Mesenchymal stem cell (in vitro differentiated cells and primary cell): ENCODE results near the gene FCRLB.
"Not testable (repeated sequence)": the region's sequence is repeated elsewhere in the genome, so short reads cannot be mapped to it uniquely, and the experiment has no call there.

Experiments
- DNase-seq: peaks from one replicate; pipeline ENCODE4 v3.0.0-alpha.2; 2013
- H2AFZ ChIP-seq: one replicate; pipeline ENCODE4 v1.6.1; 2013; ENCODE audit warnings: low read depth, mild to moderate bottlenecking, control low read depth, inconsistent platforms, low read length, moderate library complexity
- H2AK5ac ChIP-seq: 2 replicates; pipeline ENCODE4 v1.6.1; 2013; ENCODE audit warnings: low read length, moderate library complexity, mild to moderate bottlenecking, inconsistent platforms; ENCODE audit not compliant: severe bottlenecking
- H2BK120ac ChIP-seq: one replicate; pipeline ENCODE4 v1.6.1; 2013; ENCODE audit warnings: low read depth, mild to moderate bottlenecking, inconsistent platforms, low read length, moderate library complexity
- H2BK12ac ChIP-seq, 2 experiments: one replicate each; pipeline ENCODE4 v1.6.1; 2013; ENCODE audit warnings: inconsistent platforms in 2 of 2, low read length in 2 of 2, mild to moderate bottlenecking in 2 of 2, moderate library complexity in 2 of 2, control low read depth in 1 of 2
- H2BK15ac ChIP-seq: one replicate; pipeline ENCODE4 v1.6.1; 2013; ENCODE audit warnings: mild to moderate bottlenecking, low read depth, inconsistent platforms; ENCODE audit not compliant: poor library complexity, severe bottlenecking
- H2BK5ac ChIP-seq: 2 replicates; pipeline ENCODE4 v1.6.1; 2013; ENCODE audit warnings: low read depth, mild to moderate bottlenecking, low read length, control low read depth, inconsistent platforms; ENCODE audit not compliant: poor library complexity, severe bottlenecking
- H3K14ac ChIP-seq, 2 experiments: one replicate each; pipeline ENCODE4 v1.6.1; 2013; ENCODE audit warnings: inconsistent platforms in 2 of 2, low read length in 2 of 2, control low read depth in 1 of 2, mild to moderate bottlenecking in 1 of 2, moderate library complexity in 1 of 2
- H3K18ac ChIP-seq, 2 experiments: one replicate each; pipeline ENCODE4 v1.6.1; 2013; ENCODE audit warnings: inconsistent platforms in 2 of 2, low read length in 2 of 2, control low read depth in 1 of 2, low read depth in 1 of 2, mild to moderate bottlenecking in 1 of 2
- H3K23ac ChIP-seq, 2 experiments: one replicate each; pipeline ENCODE4 v1.6.1; 2013; ENCODE audit warnings: inconsistent platforms in 2 of 2, low read length in 2 of 2, mild to moderate bottlenecking in 2 of 2, moderate library complexity in 2 of 2, control low read depth in 1 of 2
- H3K27ac ChIP-seq: 2 replicates; pipeline ENCODE4 v1.5.1; 2013; ENCODE audit warnings: mild to moderate bottlenecking, moderate library complexity, low read length, control low read depth, inconsistent platforms; ENCODE audit not compliant: poor library complexity, severe bottlenecking
- H3K27me3 ChIP-seq, 2 experiments: 2 replicates each; pipeline versions ENCODE4 v1.6.1 to v1.7.0; 2013; ENCODE audit warnings: low read length in 2 of 2, mild to moderate bottlenecking in 2 of 2, moderate library complexity in 2 of 2, control low read depth in 1 of 2, inconsistent platforms in 1 of 2; ENCODE audit not compliant: control insufficient read depth in 1 of 2, insufficient read depth in 1 of 2
- H3K36me3 ChIP-seq, 2 experiments: 2 replicates each; pipeline versions ENCODE4 v1.6.1 to v1.7.0; 2013; ENCODE audit warnings: low read length in 2 of 2, control low read depth in 1 of 2, inconsistent platforms in 1 of 2, low read depth in 1 of 2, mild to moderate bottlenecking in 1 of 2; ENCODE audit not compliant: insufficient read depth in 2 of 2, control insufficient read depth in 1 of 2
- H3K4ac ChIP-seq, 2 experiments: one replicate each; pipeline ENCODE4 v1.6.1; 2013; ENCODE audit warnings: inconsistent platforms in 2 of 2, low read length in 2 of 2, mild to moderate bottlenecking in 2 of 2, moderate library complexity in 2 of 2, control low read depth in 1 of 2, low read depth in 1 of 2
- H3K4me1 ChIP-seq: 2 replicates; pipeline ENCODE4 v1.6.1; 2013; ENCODE audit warnings: low read depth, low read length, control low read depth; ENCODE audit not compliant: control insufficient read depth, insufficient read depth
- H3K4me2 ChIP-seq: 2 replicates; pipeline ENCODE4 v1.6.1; 2013; ENCODE audit warnings: low read length, mild to moderate bottlenecking, inconsistent platforms; ENCODE audit not compliant: poor library complexity, severe bottlenecking
- H3K4me3 ChIP-seq, 2 experiments: 2 replicates each; pipeline versions ENCODE4 v1.5.1 to v1.7.0; 2013; ENCODE audit warnings: low read length in 2 of 2, mild to moderate bottlenecking in 2 of 2, control low read depth in 1 of 2, low read depth in 1 of 2; ENCODE audit not compliant: insufficient read depth in 1 of 2
- H3K79me1 ChIP-seq: replicated peaks from 2 replicates; pipeline ENCODE4 v1.6.1; 2013; ENCODE audit warnings: mild to moderate bottlenecking, control low read depth, low read length, inconsistent platforms; ENCODE audit not compliant: poor library complexity, severe bottlenecking
- H3K9ac ChIP-seq: 2 replicates; pipeline ENCODE4 v1.7.0; 2013; ENCODE audit warnings: mild to moderate bottlenecking, low read length, moderate library complexity
- H3K9me3 ChIP-seq: 2 replicates; pipeline ENCODE4 v1.7.0; 2013; ENCODE audit warnings: mild to moderate bottlenecking, low read length; ENCODE audit not compliant: control insufficient read depth
- H4K8ac ChIP-seq: one replicate; pipeline ENCODE4 v1.6.1; 2013; ENCODE audit warnings: inconsistent platforms, mild to moderate bottlenecking, low read length, moderate library complexity
- H4K91ac ChIP-seq: one replicate; pipeline ENCODE4 v1.6.1; 2013; ENCODE audit warnings: mild to moderate bottlenecking, low read length, inconsistent platforms
- WGBS: methylation state at CpG from one replicate; pipeline ENCODE4 v1.1.7; 2013; ENCODE audit warnings: mixed read lengths; 5-methylcytosine and 5-hydroxymethylcytosine counted together

The FCRLB gene

DNA sequence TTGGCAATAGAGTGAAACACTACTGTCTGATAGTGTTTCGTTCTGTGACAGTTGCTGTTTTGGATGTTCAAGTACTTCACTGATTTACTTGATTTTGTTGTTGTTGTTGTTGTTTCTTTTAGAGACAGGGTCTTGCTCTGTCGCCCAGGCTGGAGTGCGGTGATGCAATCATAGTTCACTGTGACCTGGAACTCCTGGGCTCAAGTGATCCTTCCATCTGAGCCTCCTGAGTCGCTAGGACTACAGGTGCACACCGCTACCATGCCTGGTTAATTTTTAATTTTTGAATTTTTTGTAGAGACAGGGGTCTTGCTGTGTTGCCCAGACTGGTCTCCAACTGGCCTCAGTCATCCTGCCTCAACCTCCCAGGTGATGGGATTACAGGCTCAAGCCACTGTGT is 47.1 kb downstream of the FCRLB start:
- DNase-seq = no peak

DNA sequence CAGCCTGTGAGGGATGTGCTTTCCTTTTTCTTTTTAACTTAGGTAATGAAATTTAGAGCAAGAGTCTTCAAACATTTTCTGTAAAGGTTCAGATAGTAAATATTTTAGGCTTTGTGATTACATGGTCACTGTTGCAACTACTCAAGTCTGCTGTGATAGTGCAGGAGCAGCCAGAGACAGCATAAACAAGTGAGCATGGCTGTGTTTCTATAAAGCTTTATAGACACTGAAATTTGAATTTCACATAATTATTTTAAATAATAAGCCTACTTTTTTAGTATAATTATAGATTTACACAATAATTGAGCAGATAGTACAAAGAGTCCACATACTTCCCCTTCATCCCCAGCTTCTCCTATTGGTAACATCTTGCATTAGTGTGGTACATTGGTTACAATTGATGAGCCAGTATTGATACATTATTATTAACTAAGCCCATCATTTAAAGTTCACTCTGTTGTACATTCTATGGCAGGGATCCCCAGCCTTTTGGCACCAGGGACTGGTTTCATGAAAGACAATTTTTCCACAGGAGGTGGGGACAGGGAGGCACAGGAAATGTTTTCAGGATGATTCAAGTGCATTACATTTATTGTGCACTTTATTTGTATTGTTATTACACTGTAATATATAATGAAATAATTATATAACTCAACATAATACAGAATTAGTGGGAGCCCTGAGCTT is 47.8 kb downstream of the FCRLB start:
- H3K27me3 ChIP-seq = no peaks in the 10 kb centered on the region
- no peak overlapping the region for H3K4ac ChIP-seq
- H3K18ac ChIP-seq = no peak overlapping the region
- H3K4me1 ChIP-seq = peaks cover 2% of the 10 kb centered on the region
- no peak overlapping the region for H3K4me2 ChIP-seq
- no peak overlapping the region for H2AK5ac ChIP-seq
- H2BK15ac ChIP-seq = no peak overlapping the region
- H3K23ac ChIP-seq = no peak overlapping the region
- no peak overlapping the region for H3K14ac ChIP-seq
- H2BK120ac ChIP-seq = no peak overlapping the region
- DNase-seq = no peak
- H3K9ac ChIP-seq = no peak overlapping the region
- no peaks in the 10 kb centered on the region for H3K36me3 ChIP-seq
- H2AFZ ChIP-seq = no peak overlapping the region
- no peak overlapping the region for H2BK5ac ChIP-seq
- H3K79me1 ChIP-seq = peaks cover 5% of the 10 kb centered on the region
- no peak overlapping the region for H3K4me3 ChIP-seq
- no peak overlapping the region for H4K91ac ChIP-seq
- no peaks in the 10 kb centered on the region for H3K9me3 ChIP-seq
- H4K8ac ChIP-seq = no peak overlapping the region
- H3K27ac ChIP-seq = no peak overlapping the region
- no peak overlapping the region for H2BK12ac ChIP-seq

More for the DNA sequence above, 47.1 kb downstream of the FCRLB start:
- H2BK12ac ChIP-seq = no peak overlapping the region
- no peaks in the 10 kb centered on the region for H3K36me3 ChIP-seq
- no peak overlapping the region for H3K14ac ChIP-seq
- H3K4me3 ChIP-seq = no peak overlapping the region
- H3K9me3 ChIP-seq = no peaks in the 10 kb centered on the region
- no peak overlapping the region for H3K23ac ChIP-seq
- peaks cover 5% of the 10 kb centered on the region for H3K79me1 ChIP-seq
- H2AFZ ChIP-seq = no peak overlapping the region
- no peak overlapping the region for H3K18ac ChIP-seq
- H2BK120ac ChIP-seq = no peak overlapping the region
- H3K9ac ChIP-seq = no peak overlapping the region
- H3K4me2 ChIP-seq = no peak overlapping the region
- no peak overlapping the region for H2AK5ac ChIP-seq
- no peak overlapping the region for H2BK15ac ChIP-seq
- no peaks in the 10 kb centered on the region for H3K27me3 ChIP-seq
- no peak overlapping the region for H4K8ac ChIP-seq
- H4K91ac ChIP-seq = no peak overlapping the region
- H2BK5ac ChIP-seq = no peak overlapping the region
- H3K4me1 ChIP-seq = peaks cover 2% of the 10 kb centered on the region
- H3K27ac ChIP-seq = no peak overlapping the region
- 98% methylated on average over 5 of the region's 5 CpGs for WGBS
- no peak overlapping the region for H3K4ac ChIP-seq

DNA sequence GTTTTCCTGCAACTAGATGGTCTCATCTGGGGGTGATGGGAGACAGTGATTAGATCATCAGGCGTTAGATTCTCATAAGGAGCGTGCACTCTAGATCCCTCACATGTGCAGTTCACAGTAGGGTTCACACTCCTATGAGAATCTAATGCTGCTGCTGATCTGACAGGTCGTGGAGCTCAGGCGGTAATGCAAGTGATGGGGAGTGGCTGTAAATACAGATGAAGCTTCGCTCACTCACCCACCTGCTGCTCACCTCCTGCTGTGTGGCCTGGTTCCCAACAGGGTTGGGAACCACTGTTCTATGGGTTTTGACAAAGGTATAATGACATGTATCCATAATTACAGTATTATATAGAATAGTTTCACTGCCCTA is 48.3 kb downstream of the FCRLB start:
- not testable (repeated sequence) for H2BK5ac ChIP-seq, H2AK5ac ChIP-seq, H3K14ac ChIP-seq, H3K27me3 ChIP-seq, H2BK120ac ChIP-seq, H3K23ac ChIP-seq, H3K36me3 ChIP-seq, H3K27ac ChIP-seq, H2BK12ac ChIP-seq, H3K18ac ChIP-seq, H4K91ac ChIP-seq, H3K9ac ChIP-seq, H3K79me1 ChIP-seq, H4K8ac ChIP-seq, H2AFZ ChIP-seq, H2BK15ac ChIP-seq, DNase-seq, H3K4ac ChIP-seq, H3K9me3 ChIP-seq, H3K4me3 ChIP-seq, H3K4me1 ChIP-seq, H3K4me2 ChIP-seq
- WGBS = 92% methylated on average over 5 of the region's 5 CpGs

DNA sequence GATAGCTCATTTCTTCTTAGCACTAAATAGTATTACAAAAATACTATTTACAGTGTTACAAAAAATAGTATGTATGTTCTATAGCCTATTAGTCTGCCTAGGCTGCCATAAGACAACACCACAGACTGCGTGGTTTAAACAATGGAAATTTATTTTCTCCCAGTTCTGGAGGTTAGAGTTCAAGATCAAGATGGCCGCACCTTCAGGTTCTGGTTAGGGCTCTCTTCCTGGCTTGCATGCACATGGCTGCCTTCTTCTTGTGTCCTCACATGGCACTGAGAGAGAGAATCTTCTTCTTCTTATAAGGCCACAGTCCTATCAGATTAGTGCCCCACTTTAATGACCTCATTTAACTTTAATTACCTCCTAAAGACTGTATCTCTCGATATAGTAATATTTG is 48.9 kb downstream of the FCRLB start:
- 97% methylated on average over 2 of the region's 3 CpGs for WGBS
- Histone ChIP-seq H4K8ac (no peak overlapping the region), H3K4me2 (no peak overlapping the region), H3K14ac (no peak overlapping the region), H3K4me3 (no peak overlapping the region), H3K79me1 (peaks cover 5% of the 10 kb centered on the region), H3K4me1 (no peaks in the 10 kb centered on the region), H4K91ac (no peak overlapping the region), H3K4ac (no peak overlapping the region), H2AFZ (no peak overlapping the region), H3K23ac (no peak overlapping the region), H3K27me3 (no peaks in the 10 kb centered on the region), H2AK5ac (no peak overlapping the region), H2BK120ac (no peak overlapping the region), H2BK15ac (no peak overlapping the region), H3K9ac (no peak overlapping the region), H2BK5ac (no peak overlapping the region), H2BK12ac (no peak overlapping the region), H3K36me3 (no peaks in the 10 kb centered on the region), H3K18ac (no peak overlapping the region), H3K27ac (no peak overlapping the region), H3K9me3 (no peaks in the 10 kb centered on the region)
- no peak for DNase-seq
